Dermis blood vessel endothelial cell (primary cell): Measurements from ENCODE around the gene CHRDL1. TPM values are rescaled to one million over a fixed set of nuclear protein-coding genes. Genes with fewer than 3 reads are reported as not detected.
"Not testable (repeated sequence)": the region's sequence is repeated elsewhere in the genome, so short reads cannot be mapped to it uniquely, and the experiment has no call there.

Experiments used
- DNase-seq: peaks from one replicate; pipeline ENCODE4 v3.0.0; 2010
- total RNA-seq: library from RNA; depleted of rRNA; stranded (reverse); fragments of >200 nt; gene quantifications from 2 replicates; pipeline ENCODE4 v1.2.3, GENCODE V29; 2014

The CHRDL1 gene
- total RNA-seq, 1 donor from 2014 or later = not detected

- not testable (repeated sequence) for DNase-seq
Observed at GRCh38 chrX:110654280-110654679, 141.3 kb downstream of the CHRDL1 start.

- DNase-seq = no peak
Observed at GRCh38 chrX:110646386-110646785, 149.2 kb downstream of the CHRDL1 start.
